HG02970 (cell line): ENCODE measurements around the gene CPLX1.
"Not testable (repeated sequence)": the region's sequence is repeated elsewhere in the genome, so short reads cannot be mapped to it uniquely, and the experiment has no call there.

Experiments
- ATAC-seq: cut with Tn5 transposase; IDR thresholded peaks from one replicate; pipeline ENCODE4 v1.9.1; 2021; ENCODE audit warnings: mild to moderate bottlenecking, moderate library complexity, moderate number of reproducible peaks; ENCODE audit not compliant: unreplicated experiment, low FRiP score

CPLX1 gene

GRCh38 chr4:781493-782216, 44.3 kb downstream of the CPLX1 start:
- peak; percentile 94 for ATAC-seq

GRCh38 chr4:780716-781492, 45.0 kb downstream of the CPLX1 start:
- ATAC-seq = peak; percentile 2

DNA sequence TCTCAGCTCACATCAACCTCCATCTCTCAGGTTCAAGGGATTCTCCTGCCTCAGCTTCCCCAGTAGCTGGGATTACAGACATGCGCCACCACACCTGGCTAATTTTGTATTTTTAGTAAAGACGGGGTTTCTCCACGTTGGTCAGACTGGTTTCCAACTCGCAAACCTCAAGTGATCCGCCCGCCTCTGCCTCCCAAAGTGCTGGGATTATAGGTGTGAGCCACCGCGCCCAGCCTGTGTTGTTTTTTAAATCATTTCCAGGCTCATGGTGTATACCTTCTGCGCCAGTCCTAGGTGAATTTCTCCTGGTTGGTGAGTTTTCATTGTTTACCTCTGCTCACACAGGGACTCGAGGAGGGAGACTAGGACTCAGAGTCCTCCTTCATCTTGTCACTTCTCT, 45.7 kb downstream of the CPLX1 start:
- ATAC-seq = not testable (repeated sequence)

DNA sequence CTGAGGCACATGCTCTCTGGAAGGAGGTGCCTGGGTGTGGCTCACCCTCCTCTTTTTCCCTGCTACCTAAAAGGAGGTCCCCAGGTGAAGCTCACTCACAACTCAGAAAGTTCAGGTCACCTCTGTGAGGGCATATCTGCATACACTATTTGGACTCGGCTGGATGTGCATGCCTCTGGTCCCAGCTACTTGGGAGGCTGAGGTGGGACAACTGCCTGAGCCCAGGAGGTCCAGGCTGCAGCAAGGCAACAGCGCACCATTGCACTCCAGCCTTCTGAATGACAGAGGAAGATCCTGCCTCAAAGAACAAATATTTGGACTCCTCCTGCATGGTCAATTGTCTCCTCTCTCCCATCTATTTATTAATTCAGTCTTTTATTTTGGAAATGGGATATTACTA, 46.4 kb downstream of the CPLX1 start:
- ATAC-seq = no peak

DNA sequence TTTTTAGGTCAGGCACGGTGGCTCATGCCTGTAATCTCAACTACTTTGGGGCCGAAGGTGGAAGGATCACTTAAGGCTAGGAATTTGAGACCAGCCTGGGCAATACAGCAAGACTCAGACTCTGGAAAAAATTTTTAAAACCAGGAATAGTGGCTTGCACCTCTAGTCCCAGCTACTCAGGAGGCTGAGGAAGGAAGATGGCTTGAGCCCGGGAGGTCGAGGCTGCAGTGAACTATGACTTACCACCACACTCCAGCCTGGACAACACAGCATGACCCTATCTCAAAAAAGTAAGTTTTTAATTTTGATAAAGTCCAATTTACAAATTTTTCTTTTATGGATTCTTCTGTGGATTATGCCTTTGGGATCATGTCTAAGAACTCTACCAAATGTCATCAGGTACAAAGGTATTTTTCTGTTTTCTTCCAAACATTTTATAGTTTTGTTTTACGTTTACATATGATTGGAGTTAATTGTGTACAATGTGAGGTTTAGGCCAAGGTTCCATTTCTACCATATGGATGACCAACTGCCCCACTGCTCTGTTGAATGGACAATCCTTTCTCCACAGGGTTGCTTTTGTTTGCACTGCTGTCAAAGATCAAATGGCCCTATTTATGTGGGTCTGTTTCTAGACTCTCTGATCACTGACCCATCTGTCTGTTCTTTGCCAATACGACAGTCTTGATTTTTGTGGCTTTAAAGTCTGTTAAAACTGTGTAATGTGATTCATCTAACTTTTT, 48.2 kb downstream of the CPLX1 start:
- ATAC-seq = no peak

DNA sequence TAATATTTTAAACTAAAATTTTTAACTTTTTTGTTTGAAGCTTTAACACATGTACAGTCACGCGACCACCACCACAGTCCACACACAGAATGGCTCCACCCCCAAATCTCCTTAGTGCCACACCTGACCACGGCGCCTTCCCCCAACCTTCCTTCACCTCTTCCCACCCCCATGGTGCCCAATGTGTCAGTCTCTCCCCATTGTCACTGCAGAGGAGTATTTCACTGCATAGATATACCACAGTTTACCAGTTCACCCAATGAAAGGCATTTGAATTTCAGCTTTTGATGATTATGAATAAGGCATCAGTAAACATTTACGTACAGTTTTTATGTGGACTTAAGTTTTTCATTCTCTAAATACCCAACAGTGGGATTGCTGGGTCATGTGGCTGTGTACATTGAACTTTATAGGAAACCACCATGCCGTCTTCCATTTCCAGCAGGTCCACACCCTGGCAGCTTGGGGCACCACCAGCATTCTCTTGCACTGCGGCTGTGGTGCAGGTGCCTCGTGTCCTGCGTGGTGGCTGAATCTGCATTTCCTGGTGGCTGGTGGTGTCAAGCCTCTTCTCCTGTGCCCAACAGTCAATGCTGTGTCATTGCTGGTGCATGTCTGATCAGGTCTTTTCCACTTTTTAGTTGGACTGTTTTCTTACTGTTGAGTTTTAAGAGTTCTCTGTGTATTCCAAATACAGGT, 49.0 kb downstream of the CPLX1 start:
- ATAC-seq = no peak

- ATAC-seq = not testable (repeated sequence)
These were observed 50.4 kb downstream of the CPLX1 start for GRCh38 chr4:775485-775884.

GRCh38 chr4:774419-775092, 51.4 kb downstream of the CPLX1 start:
- not testable (repeated sequence) for ATAC-seq

DNA sequence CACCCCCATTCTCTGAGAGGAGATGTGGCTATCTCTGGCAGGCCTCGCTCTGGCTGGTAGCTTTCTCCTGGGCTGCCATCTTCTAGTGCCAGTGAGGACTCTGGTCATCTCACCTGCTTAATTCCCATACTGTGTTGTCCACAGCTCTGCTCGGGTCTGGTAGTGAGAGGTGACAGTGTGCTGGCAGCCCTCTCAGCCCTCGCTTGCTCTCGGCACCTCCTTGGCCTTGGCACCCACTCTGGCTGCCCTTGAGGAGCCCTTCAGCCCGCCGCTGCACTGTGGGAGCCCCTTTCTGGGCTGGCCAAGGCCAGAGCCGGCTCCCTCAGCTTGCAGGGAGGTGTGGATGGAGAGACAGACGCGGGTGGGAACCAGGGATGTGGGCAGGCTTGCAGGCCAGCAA, 52.7 kb downstream of the CPLX1 start:
- no peak for ATAC-seq

DNA sequence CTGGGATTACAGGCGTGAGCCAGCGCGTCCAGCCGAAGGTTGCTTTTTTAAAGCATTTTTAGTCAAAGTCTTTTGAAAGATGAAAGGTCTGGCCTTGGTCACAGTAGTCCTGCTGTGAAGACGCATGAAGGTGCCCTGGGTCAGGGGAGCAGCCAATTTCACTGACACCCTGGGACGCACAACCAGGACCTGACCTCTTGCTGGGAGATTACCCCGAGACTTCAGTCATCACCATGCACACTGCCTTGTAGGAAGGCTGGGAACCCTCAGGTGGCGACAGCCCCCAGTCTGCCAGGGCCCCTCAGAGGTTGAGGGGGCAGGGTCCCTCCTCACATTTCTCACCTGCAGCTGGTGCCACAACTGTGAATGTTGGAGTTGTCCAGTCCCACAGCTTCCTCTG, 53.2 kb downstream of the CPLX1 start:
- no peak for ATAC-seq

DNA sequence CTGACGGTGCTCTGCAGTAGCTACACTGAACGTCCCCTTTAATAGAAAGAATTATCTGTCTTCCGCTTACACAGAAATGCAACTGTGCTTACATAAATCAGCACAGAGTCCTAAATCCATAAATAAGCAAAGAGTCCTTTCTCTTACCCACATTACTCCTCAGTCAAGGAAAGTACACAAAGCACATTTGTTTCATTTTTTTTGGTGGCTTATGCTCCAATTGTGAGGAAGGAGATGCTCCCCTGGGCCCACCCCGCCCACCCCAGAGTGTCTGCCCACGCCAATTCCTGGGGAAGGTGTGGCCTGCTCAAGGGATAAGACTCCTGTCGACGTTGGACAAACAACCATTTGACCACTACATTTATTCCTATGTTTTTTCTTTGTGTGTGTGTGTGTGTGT, 53.8 kb downstream of the CPLX1 start:
- no peak for ATAC-seq

GRCh38 chr4:771464-771863, 54.5 kb downstream of the CPLX1 start:
- ATAC-seq = no peak

GRCh38 chr4:770022-770421, 55.9 kb downstream of the CPLX1 start:
- ATAC-seq = no peak

DNA sequence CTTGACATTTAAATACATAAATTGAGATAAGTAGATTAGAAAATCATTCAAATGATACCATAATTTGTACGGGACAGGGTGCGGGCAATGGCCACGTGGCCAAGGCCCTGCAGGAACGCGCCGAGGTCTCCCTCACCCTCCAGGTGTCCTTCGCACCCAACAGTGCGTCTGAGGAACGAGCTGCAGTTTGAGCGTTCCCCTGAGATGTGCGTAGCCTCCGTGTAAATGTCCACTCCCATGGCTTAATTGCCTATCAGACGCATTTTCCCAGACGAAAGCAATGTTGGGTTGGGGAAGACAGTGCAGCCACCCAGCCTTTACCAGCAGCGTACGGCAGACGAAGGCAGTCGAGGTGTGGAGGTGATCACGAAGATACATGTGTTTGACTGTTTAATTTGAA, 56.4 kb downstream of the CPLX1 start:
- ATAC-seq = no peak

GRCh38 chr4:768995-769394, 56.9 kb downstream of the CPLX1 start:
- no peak for ATAC-seq

DNA sequence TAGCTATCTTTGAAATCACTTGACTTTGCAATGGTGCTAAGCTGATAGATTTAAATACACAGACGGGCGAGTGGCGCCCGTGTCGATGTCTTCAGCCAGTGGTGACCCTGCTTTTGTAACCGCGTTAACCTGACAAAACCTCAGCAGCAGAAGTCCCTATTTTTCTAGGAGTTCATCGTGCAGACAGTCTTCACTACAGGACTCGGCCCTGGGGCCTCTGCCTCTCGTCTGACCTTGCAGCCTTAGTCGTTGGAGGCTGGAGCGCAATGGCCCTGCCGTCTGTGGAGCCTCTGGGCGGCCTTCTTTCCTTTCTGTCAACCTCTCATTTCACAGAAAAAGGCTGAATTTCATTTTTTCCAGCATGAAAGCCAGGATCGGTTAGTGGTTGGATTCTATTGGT, 57.9 kb downstream of the CPLX1 start:
- ATAC-seq = no peak

DNA sequence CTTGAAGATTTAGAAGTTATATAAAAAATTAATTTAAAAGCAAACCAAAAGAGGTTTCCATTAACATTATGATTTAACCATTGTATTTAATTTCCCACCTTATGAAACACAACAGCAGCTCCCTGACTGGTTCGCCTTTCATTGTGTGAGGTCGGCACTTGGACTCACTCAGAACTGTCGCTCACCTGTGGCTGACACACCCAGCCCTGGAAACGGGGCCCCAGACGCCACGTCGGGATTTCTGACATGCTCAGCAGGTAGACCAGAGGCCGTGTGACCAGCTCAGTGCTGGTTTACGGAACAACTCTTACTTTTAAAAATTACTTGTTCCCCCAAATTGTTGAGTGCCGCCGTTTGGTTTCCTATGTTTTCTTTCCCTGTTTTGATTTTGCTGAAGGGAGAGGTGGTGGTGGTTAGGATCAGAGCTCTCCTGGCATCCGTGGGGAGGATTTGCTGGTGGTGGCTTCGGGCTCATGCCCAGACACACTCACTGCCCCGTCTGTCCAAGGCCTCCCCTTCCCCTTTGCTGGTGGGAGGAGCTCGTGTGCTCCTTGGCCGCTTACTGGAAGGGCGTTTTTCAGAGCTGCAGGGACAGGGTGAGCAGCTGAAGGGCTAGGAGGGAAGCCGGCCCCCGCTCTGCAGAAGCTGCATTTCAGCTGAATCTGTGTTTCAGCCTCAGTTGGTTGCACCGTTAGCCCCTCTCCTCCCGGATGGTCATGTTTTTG, 59.2 kb downstream of the CPLX1 start:
- no peak for ATAC-seq

GRCh38 chr4:766152-766515, 59.8 kb downstream of the CPLX1 start:
- no peak for ATAC-seq

- no peak for ATAC-seq
These were observed 61.3 kb downstream of the CPLX1 start for GRCh38 chr4:764405-765169.
